ENCODE results near the gene PPP3R1. TPM values are rescaled to one million over a fixed set of nuclear protein-coding genes. Genes with fewer than 3 reads are reported as not detected.

Gene PPP3R1
- polyA plus RNA-seq, 2 of the 4 experiments (the other 2 are of a cell fraction) = 27.3 to 55.1 TPM

DNA sequence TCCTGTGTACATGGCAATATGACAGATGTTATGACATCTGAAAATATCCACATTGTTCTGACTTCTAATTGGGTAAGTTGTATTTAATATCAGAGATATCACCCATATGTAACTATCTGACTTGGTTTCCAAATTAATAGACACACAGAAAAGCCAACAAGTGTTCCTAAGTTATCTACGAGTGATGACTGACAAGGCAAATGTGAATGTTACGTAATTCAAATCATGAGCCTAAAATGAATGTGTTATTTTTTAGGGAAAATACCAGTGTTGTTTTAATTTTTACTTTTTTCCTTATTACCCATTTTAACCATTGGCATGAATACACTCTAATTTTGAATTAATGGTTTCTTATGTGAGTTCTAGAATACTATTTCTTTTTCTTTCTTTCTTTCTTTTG, 110.5 kb downstream of the PPP3R1 start:
- Histone ChIP-seq H3K27ac (no peak overlapping the region), H3K4me2 (no peak overlapping the region), H3K9me3 (no peaks in the 10 kb centered on the region), H3K4me1 (no peaks in the 10 kb centered on the region), H3K4me3 (no peak overlapping the region)
- no peak for DNase-seq (ENCODE audit: low read depth in 1 of 2, low spot score in 1 of 2)
- WGBS (ENCODE audit: missing lambda C conversion rate) = 94% methylated on average over 2 of the region's 2 CpGs
- ChIA-PET CTCF (no interaction called here), POLR2A (no interaction called here)
- no peak for FAIRE-seq
- no peak for ATAC-seq
- no peak for TF ChIP-seq RARB (CRISPR knock-in tag; IDR thresholded peaks at IDR 0.05)
- TF ChIP-seq HDAC2 (IDR thresholded peaks at IDR 0.05) = no peak
- TF ChIP-seq MYC (IDR thresholded peaks at IDR 0.05; ENCODE audit: borderline replicate concordance, low read length) = no peak
- TF ChIP-seq ZC3H11A (IDR thresholded peaks at IDR 0.05) = no peak
- no peak for TF ChIP-seq ZNF302 (CRISPR knock-in tag; IDR thresholded peaks at IDR 0.05)
- TF ChIP-seq SREBF2 (IDR thresholded peaks at IDR 0.05) = no peak
- TF ChIP-seq NR3C1 (IDR thresholded peaks at IDR 0.05) = no peak
- no peak for TF ChIP-seq CBX8 (IDR thresholded peaks at IDR 0.05)
- no peak for TF ChIP-seq RCOR1 (IDR thresholded peaks at IDR 0.05; ENCODE audit: low read depth, low read length)
- TF ChIP-seq, protein P1, sequence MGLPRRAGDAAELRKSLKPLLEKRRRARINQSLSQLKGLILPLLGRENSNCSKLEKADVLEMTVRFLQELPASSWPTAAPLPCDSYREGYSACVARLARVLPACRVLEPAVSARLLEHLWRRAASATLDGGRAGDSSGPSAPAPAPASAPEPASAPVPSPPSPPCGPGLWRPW (IDR thresholded peaks at IDR 0.05) = no peak
- no peak for TF ChIP-seq POLR2AphosphoS2 (conservative IDR thresholded peaks at IDR 0.05; ENCODE audit: low read length)
- no peak for TF ChIP-seq EHMT2 (IDR thresholded peaks at IDR 0.05; ENCODE audit: low read depth)

GRCh38 chr2:68135448-68136320, 116.6 kb downstream of the PPP3R1 start:
- CTCF ChIA-PET = interaction anchor here (0.6 to 8.9 kb wide), 7 partner anchors 12 to 90 kb away, joined by 3 to 65 read pairs (median 3); no protein-coding TSS in a partner anchor
- Histone ChIP-seq H3K4me3 (no peak overlapping the region), H3K4me2 (no peak overlapping the region), H3K4me1 (no peaks in the 10 kb centered on the region), H3K27ac (no peak overlapping the region), H3K9me3 (no peaks in the 10 kb centered on the region)
- POLR2A ChIA-PET = no interaction called here
- WGBS (ENCODE audit: missing lambda C conversion rate) = 87% methylated on average over 7 of the region's 7 CpGs
- FAIRE-seq (no peak), DNase-seq (ENCODE audit: low read depth in 1 of 2, low spot score in 1 of 2) (no peak), ATAC-seq (no peak)
- TF ChIP-seq MAFK (IDR thresholded peaks at IDR 0.05; ENCODE audit: partially characterized antibody) = no peak
- TF ChIP-seq BCL3 (IDR thresholded peaks at IDR 0.05) = no peak
- TF ChIP-seq, protein P2, sequence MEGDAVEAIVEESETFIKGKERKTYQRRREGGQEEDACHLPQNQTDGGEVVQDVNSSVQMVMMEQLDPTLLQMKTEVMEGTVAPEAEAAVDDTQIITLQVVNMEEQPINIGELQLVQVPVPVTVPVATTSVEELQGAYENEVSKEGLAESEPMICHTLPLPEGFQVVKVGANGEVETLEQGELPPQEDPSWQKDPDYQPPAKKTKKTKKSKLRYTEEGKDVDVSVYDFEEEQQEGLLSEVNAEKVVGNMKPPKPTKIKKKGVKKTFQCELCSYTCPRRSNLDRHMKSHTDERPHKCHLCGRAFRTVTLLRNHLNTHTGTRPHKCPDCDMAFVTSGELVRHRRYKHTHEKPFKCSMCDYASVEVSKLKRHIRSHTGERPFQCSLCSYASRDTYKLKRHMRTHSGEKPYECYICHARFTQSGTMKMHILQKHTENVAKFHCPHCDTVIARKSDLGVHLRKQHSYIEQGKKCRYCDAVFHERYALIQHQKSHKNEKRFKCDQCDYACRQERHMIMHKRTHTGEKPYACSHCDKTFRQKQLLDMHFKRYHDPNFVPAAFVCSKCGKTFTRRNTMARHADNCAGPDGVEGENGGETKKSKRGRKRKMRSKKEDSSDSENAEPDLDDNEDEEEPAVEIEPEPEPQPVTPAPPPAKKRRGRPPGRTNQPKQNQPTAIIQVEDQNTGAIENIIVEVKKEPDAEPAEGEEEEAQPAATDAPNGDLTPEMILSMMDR (IDR thresholded peaks at IDR 0.05) = no peak
- no peak for TF ChIP-seq JUNB (IDR thresholded peaks at IDR 0.05)
- no peak for TF ChIP-seq GATA3 (IDR thresholded peaks at IDR 0.05; ENCODE audit: borderline replicate concordance)
- TF ChIP-seq ATOH8 (CRISPR knock-in tag; IDR thresholded peaks at IDR 0.05; ENCODE audit: low read depth) = no peak
- TF ChIP-seq MAZ (IDR thresholded peaks at IDR 0.05; ENCODE audit: borderline replicate concordance, low read depth, low read length) = no peak
- no peak for TF ChIP-seq JUN (IDR thresholded peaks at IDR 0.05)
- TF ChIP-seq POLR2A (IDR thresholded peaks at IDR 0.05; ENCODE audit: low read length) = no peak
- no peak for TF ChIP-seq HOXA7 (CRISPR knock-in tag; IDR thresholded peaks at IDR 0.05)
